SK-N-SH (cell line): ENCODE data around the gene C1QTNF3. TPM values are rescaled to one million over a fixed set of nuclear protein-coding genes. Genes with fewer than 3 reads are reported as not detected.

Experiments
- CTCF ChIA-PET: fragments of 300-600, 350-600 bp; formaldehyde crosslinking; extraction: SDS; loops from one replicate; lab custom pipeline; 2021; lab: Yijun Ruan, JAX
- POLR2A ChIA-PET: fragments of 350-600 bp; sonication (Branson Sonifier 250); formaldehyde crosslinking; extraction: SDS; loops from one replicate; lab custom pipeline; 2020; ENCODE audit warnings: antibody characterized with exemption, inconsistent platforms; lab: Yijun Ruan, JAX
- DNase-seq: peaks from one replicate; pipeline ENCODE4 v3.0.0; 2012
- H2AFZ ChIP-seq: fragments of 200-600 bp; sonication (generic); 2 replicates; pipeline ENCODE4 v1.8.1; 2016; ENCODE audit warnings: antibody characterized with exemption, mild to moderate bottlenecking, low read depth
- H3F3A ChIP-seq: fragments of 200-600 bp; sonication (generic); replicated peaks from 2 replicates; pipeline ENCODE3; 2016; ENCODE audit warnings: antibody characterized with exemption, mild to moderate bottlenecking; ENCODE audit not compliant: insufficient read depth
- H3K27ac ChIP-seq, 2 experiments: fragments of 200-500 bp in 1 of 2; fragments of 200-600 bp in 1 of 2; sonication (Bioruptor generic) in 1 of 2; sonication (generic), shearing (Covaris generic) in 1 of 2; 2 replicates each; pipeline versions ENCODE4 v1.5.1 to v1.6.1; 2014 to 2016; ENCODE audit warnings: low read depth in 2 of 2, inconsistent platforms in 1 of 2, low read length in 1 of 2, mild to moderate bottlenecking in 1 of 2, mixed read lengths in 1 of 2
- H3K27me3 ChIP-seq: fragments of 200-600 bp; sonication (generic), shearing (Covaris generic); 2 replicates; pipeline ENCODE4 v1.6.1; 2016; ENCODE audit warnings: mixed run types; ENCODE audit not compliant: insufficient read depth
- H3K36me3 ChIP-seq, 2 experiments: fragments of 200-500 bp in 1 of 2; fragments of 200-600 bp in 1 of 2; sonication (Bioruptor generic) in 1 of 2; sonication (generic) in 1 of 2; replicated peaks in 1 of 2; 2 replicates each; pipeline versions ENCODE3 to v1.5.1; 2014 to 2016; ENCODE audit warnings: low read length in 1 of 2, mild to moderate bottlenecking in 1 of 2; ENCODE audit not compliant: insufficient read depth in 2 of 2, control insufficient read depth in 1 of 2
- H3K4me1 ChIP-seq, 2 experiments: fragments of 200-500 bp in 1 of 2; fragments of 200-600 bp in 1 of 2; sonication (Bioruptor generic) in 1 of 2; sonication (generic), shearing (Covaris generic) in 1 of 2; 2 replicates each; pipeline versions ENCODE4 v1.5.1 to v1.6.1; 2014 to 2016; ENCODE audit warnings: low read depth in 1 of 2, low read length in 1 of 2, mixed run types in 1 of 2; ENCODE audit not compliant: insufficient read depth in 2 of 2, control insufficient read depth in 1 of 2
- H3K4me2 ChIP-seq: fragments of 200-600 bp; sonication (generic), shearing (Covaris generic); 2 replicates; pipeline ENCODE4 v1.6.1; 2017; ENCODE audit warnings: mixed run types
- H3K4me3 ChIP-seq, 2 experiments: fragments of 200-500 bp in 1 of 2; fragments of 200-600 bp in 1 of 2; sonication (Bioruptor generic) in 1 of 2; sonication (generic), shearing (Covaris generic) in 1 of 2; 2 replicates each; pipeline versions ENCODE4 v1.5.1 to v1.8.1; 2014 to 2016; ENCODE audit warnings: low read depth in 2 of 2, inconsistent platforms in 1 of 2, low read length in 1 of 2, mild to moderate bottlenecking in 1 of 2, mixed read lengths in 1 of 2, moderate library complexity in 1 of 2
- H3K79me2 ChIP-seq: fragments of 200-600 bp; sonication (generic); 2 replicates; pipeline ENCODE4 v1.8.1; 2017; ENCODE audit warnings: mild to moderate bottlenecking; ENCODE audit not compliant: insufficient read depth
- H3K9ac ChIP-seq: fragments of 200-600 bp; sonication (generic); 2 replicates; pipeline ENCODE4 v1.6.1; 2017; ENCODE audit warnings: mixed run types
- H3K9me2 ChIP-seq: fragments of 200-600 bp; sonication (generic); 2 replicates; pipeline ENCODE4 v1.6.1; 2017; ENCODE audit warnings: mixed run types
- H3K9me3 ChIP-seq: fragments of 200-600 bp; sonication (generic); 2 replicates; pipeline ENCODE4 v1.6.1; 2017; ENCODE audit warnings: mixed run types, mild to moderate bottlenecking, moderate library complexity
- H4K20me1 ChIP-seq: fragments of 200-600 bp; sonication (generic); 2 replicates; pipeline ENCODE4 v1.6.1; 2017; ENCODE audit warnings: mild to moderate bottlenecking, mixed run types; ENCODE audit not compliant: insufficient read depth
- CTCF ChIP-seq: fragments of 200-600 bp; sonication (generic); IDR thresholded peaks from 2 replicates; pipeline ENCODE4 v1.6.1; 2017; ENCODE audit warnings: antibody characterized with exemption, mild to moderate bottlenecking, moderate library complexity
- EP300 ChIP-seq, 2 experiments: IDR thresholded peaks; 2 replicates each; pipeline versions ENCODE4 v1.4.0 to v1.6.1; 2012; ENCODE audit warnings: borderline replicate concordance in 1 of 2, low read depth in 1 of 2, low read length in 1 of 2
- EZH2phosphoT487 ChIP-seq: fragments of 200-600 bp; sonication (generic); IDR thresholded peaks from 2 replicates; pipeline ENCODE4 v1.6.1; 2017; ENCODE audit warnings: low read depth, mixed run types, mild to moderate bottlenecking, antibody characterized with exemption, moderate library complexity, borderline replicate concordance
- GABPA ChIP-seq: IDR thresholded peaks from 2 replicates; pipeline ENCODE4 v1.4.0; 2012; ENCODE audit warnings: low read depth, mild to moderate bottlenecking
- GATA2 ChIP-seq: sonication (generic); formaldehyde crosslinking; IDR thresholded peaks from 2 replicates; pipeline ENCODE4 v1.5.0; 2020; ENCODE audit warnings: mild to moderate bottlenecking, missing genetic modification reagents
- MAX ChIP-seq: IDR thresholded peaks from 2 replicates; pipeline ENCODE4 v1.4.0; 2012; ENCODE audit warnings: low read depth
- MEF2A ChIP-seq: IDR thresholded peaks from 2 replicates; pipeline ENCODE4 v1.4.0; 2012; ENCODE audit warnings: low read depth, borderline replicate concordance
- MXI1 ChIP-seq: IDR thresholded peaks from 2 replicates; pipeline ENCODE4 v1.6.1; 2012; ENCODE audit warnings: mild to moderate bottlenecking, low read depth, low read length, improper control_type of control experiment
- NRF1 ChIP-seq: IDR thresholded peaks from 2 replicates; pipeline ENCODE4 v1.6.1; 2012; ENCODE audit warnings: low read depth, mild to moderate bottlenecking, low read length
- RAD21 ChIP-seq: IDR thresholded peaks from 2 replicates; pipeline ENCODE4 v1.6.1; 2012; ENCODE audit warnings: mild to moderate bottlenecking, low read length
- REST ChIP-seq: IDR thresholded peaks from 2 replicates; pipeline ENCODE4 v1.6.1; 2012; ENCODE audit warnings: mild to moderate bottlenecking, low read depth, low read length, moderate library complexity
- RXRA ChIP-seq: IDR thresholded peaks from 2 replicates; pipeline ENCODE4 v1.4.0; 2012; ENCODE audit warnings: low read depth, mild to moderate bottlenecking, borderline replicate concordance
- SIN3A ChIP-seq: IDR thresholded peaks from 2 replicates; pipeline ENCODE4 v1.6.1; 2012; ENCODE audit warnings: low read depth, mild to moderate bottlenecking, low read length, moderate library complexity, borderline replicate concordance
- TAF1 ChIP-seq: IDR thresholded peaks from 2 replicates; pipeline ENCODE4 v1.6.1; 2012; ENCODE audit warnings: low read depth, mild to moderate bottlenecking, low read length, moderate library complexity, borderline replicate concordance
- USF1 ChIP-seq: IDR thresholded peaks from 2 replicates; pipeline ENCODE4 v1.4.0; 2012; ENCODE audit warnings: low read depth, borderline replicate concordance
- USF2 ChIP-seq: fragments of 150-350 bp; IDR thresholded peaks from 2 replicates; pipeline ENCODE4 v1.6.1; 2017; ENCODE audit warnings: antibody characterized with exemption, low read length, low read depth, borderline replicate concordance
- YY1 ChIP-seq: IDR thresholded peaks from 2 replicates; pipeline ENCODE4 v1.4.0; 2012; ENCODE audit warnings: low read depth, mild to moderate bottlenecking
- ZBTB33 ChIP-seq: IDR thresholded peaks from 2 replicates; pipeline ENCODE4 v1.4.0; 2012; ENCODE audit warnings: low read depth, borderline replicate concordance
- WGBS: methylation state at CpG from one replicate; pipeline ENCODE4 v1.1.6; 2017; ENCODE audit warnings: low lambda C conversion rate; 5-methylcytosine and 5-hydroxymethylcytosine counted together
- polyA plus RNA-seq, 3 experiments: library from polyadenylated mRNA; depleted of rRNA; stranded (reverse); fragments of >200 nt; gene quantifications; 2 replicates each; pipeline ENCODE4 v1.2.3, GENCODE V29; 2012

The C1QTNF3 gene
- polyA plus RNA-seq, 1 of the 3 experiments (the other 2 are of a cell fraction) = 1.5 TPM

GRCh38 chr5:34058532-34058931 is 15.5 kb upstream of the C1QTNF3 start:
- ChIA-PET POLR2A (no interaction called here), CTCF (no interaction called here)
- Histone ChIP-seq H3K79me2 (no peaks in the 10 kb centered on the region), H3K4me3 (no peak overlapping the region), H4K20me1 (no peaks in the 10 kb centered on the region), H2AFZ (no peak overlapping the region), H3K4me2 (no peak overlapping the region), H3K9me2 (no peaks in the 10 kb centered on the region), H3K4me1 (peaks cover 0 to 10% of the 10 kb centered on the region in 2 experiments; a peak in 2 of 4 replicates), H3K9me3 (no peaks in the 10 kb centered on the region), H3K27ac (no peak overlapping the region), H3K27me3 (no peaks in the 10 kb centered on the region), H3K9ac (no peak overlapping the region), H3K36me3 (peaks cover 0 to 4% of the 10 kb centered on the region in 2 experiments), H3F3A (peaks cover 5% of the 10 kb centered on the region)
- no peak for DNase-seq
- 78% methylated on average over 2 of the region's 2 CpGs for WGBS
- TF ChIP-seq ZBTB33 (no peak), RAD21 (no peak), GABPA (no peak), EP300 (IDR thresholded peaks at IDR 0.05; ENCODE audit: borderline replicate concordance in 1 of 2, low read depth in 1 of 2, low read length in 1 of 2) (no peak), MEF2A (no peak), RXRA (no peak), REST (no peak)

- H3K9me3 ChIP-seq = no peaks in the 10 kb centered on the region
- 91% methylated on average over 5 of the region's 5 CpGs for whole genome bisulfite sequencing
- H3K4me1 ChIP-seq = peaks cover 0 to 16% of the 10 kb centered on the region in 2 experiments; a peak in 2 of 4 replicates
- no peak overlapping the region for H3K4me2 ChIP-seq
- H3K9ac ChIP-seq = no peak overlapping the region
- no peaks in the 10 kb centered on the region for H3K27me3 ChIP-seq
- no peaks in the 10 kb centered on the region for H3K79me2 ChIP-seq
- H3F3A ChIP-seq = peaks cover 8% of the 10 kb centered on the region
- ChIA-PET CTCF (no interaction called here), POLR2A (no interaction called here)
- no peak overlapping the region for H3K27ac ChIP-seq
- no peak overlapping the region for H3K4me3 ChIP-seq
- peaks cover 0 to 4% of the 10 kb centered on the region in 2 experiments for H3K36me3 ChIP-seq
- H4K20me1 ChIP-seq = no peaks in the 10 kb centered on the region
- DNase-seq = no peak
- H2AFZ ChIP-seq = no peak overlapping the region
- H3K9me2 ChIP-seq = no peaks in the 10 kb centered on the region
- TF ChIP-seq MAX (no peak), EP300 (IDR thresholded peaks at IDR 0.05; ENCODE audit: borderline replicate concordance in 1 of 2, low read depth in 1 of 2, low read length in 1 of 2) (no peak), NRF1 (no peak), YY1 (no peak), RAD21 (no peak), TAF1 (no peak), USF2 (no peak), RXRA (no peak), CTCF (no peak), SIN3A (no peak), EZH2phosphoT487 (no peak), MXI1 (no peak), GATA2 (CRISPR knock-in tag) (no peak), USF1 (no peak)
These were observed 14.6 kb upstream of the C1QTNF3 start for GRCh38 chr5:34057569-34057968.
